Heart right ventricle (tissue), 16 donors: ENCODE results near the gene RGL2. TPM values are rescaled to one million over a fixed set of nuclear protein-coding genes. Genes with fewer than 3 reads are reported as not detected.
"Not testable (repeated sequence)": the region's sequence is repeated elsewhere in the genome, so short reads cannot be mapped to it uniquely, and the experiment has no call there.

ENCODE experiments used
- ATAC-seq, 8 donors: fragments of 200-7000 bp; cut with Tn5 transposase; one replicate each; pipeline ENCODE4 v1.9.1; 2020; ENCODE audit warnings: mild to moderate bottlenecking in 8 of 8, moderate library complexity in 8 of 8, moderate number of reproducible peaks in 1 of 8
- DNase-seq, 2 donors: peaks; one replicate each; pipeline ENCODE4 v3.0.0-alpha.2; 2020
- H3K27ac ChIP-seq, 10 donors: fragments of 200-600 bp; sonication (generic) in 2 of 10; one replicate each; pipeline versions ENCODE4 v1.5.0 to v1.8.0; 2020 to 2022; ENCODE audit warnings: mild to moderate bottlenecking in 3 of 10
- H3K27me3 ChIP-seq, 7 donors: fragments of 200-600 bp; one replicate each; pipeline ENCODE4 v1.8.0; 2021 to 2022; ENCODE audit warnings: mild to moderate bottlenecking in 2 of 7
- H3K36me3 ChIP-seq, 9 donors: fragments of 200-600 bp; sonication (generic) in 1 of 9; one replicate each; pipeline versions ENCODE4 v1.5.0 to v1.8.0; 2020 to 2022; ENCODE audit warnings: mild to moderate bottlenecking in 2 of 9
- H3K4me1 ChIP-seq, 9 donors: fragments of 200-600 bp; sonication (generic) in 1 of 9; one replicate each; pipeline versions ENCODE4 v1.5.0 to v1.8.0; 2020 to 2022; ENCODE audit warnings: mild to moderate bottlenecking in 4 of 9
- H3K4me3 ChIP-seq, 10 donors: fragments of 200-600 bp; sonication (generic) in 2 of 10; one replicate each; pipeline versions ENCODE4 v1.5.0 to v1.8.0; 2020 to 2022; ENCODE audit warnings: mild to moderate bottlenecking in 7 of 10, moderate library complexity in 2 of 10
- H3K9me3 ChIP-seq, 11 donors: fragments of 200-600 bp in 10 of 11; sonication (generic) in 2 of 11; one replicate each; pipeline versions ENCODE4 v1.5.0 to v1.8.0; 2013 to 2022; ENCODE audit warnings: mild to moderate bottlenecking in 2 of 11, control low read depth in 1 of 11, moderate library complexity in 1 of 11
- CTCF ChIP-seq, 9 donors: fragments of 200-600 bp; sonication (generic) in 2 of 9; IDR thresholded peaks; one replicate each; pipeline versions ENCODE4 v1.5.0 to v1.8.0; 2021 to 2022; ENCODE audit warnings: antibody characterized with exemption in 9 of 9, mild to moderate bottlenecking in 5 of 9, moderate library complexity in 1 of 9
- WGBS, 2 donors: extraction: QIAGEN DNeasy Blood & Tissue Kit; methylation state at CpG; one replicate each; pipeline ENCODE4 v1.1.7; 2013; ENCODE audit warnings: inconsistent platforms in 1 of 2; 5-methylcytosine and 5-hydroxymethylcytosine counted together
- intact Hi-C, 10 donors: fragments of 100-400 bp; cut with DNase I; formaldehyde crosslinking; loops; one replicate each; pipeline versions ENCODE4 v1.11.1 to v1.14.2; 2022
- long read RNA-seq, 3 donors: library from polyadenylated mRNA; unstranded; transcript quantifications; one replicate each; pipeline ENCODE4 v2.0.0, GENCODE V29; 2020 to 2021
- polyA plus RNA-seq, 2 donors: library from polyadenylated mRNA; stranded (reverse); fragments of 200-250 nt; gene quantifications; one replicate each; pipeline ENCODE4 v1.2.3, GENCODE V29; 2013
- total RNA-seq, 10 donors: library from RNA; stranded (reverse); fragmentation: NEBNext Ultra II Directional in 3 of 10; extraction: Animal tissue kit (Norgen Biotek cat#: 25700) in 3 of 10; gene quantifications; one replicate each; pipeline versions ENCODE4 v1.2.1 to v1.2.4, GENCODE V29; 2021 to 2023
- donor health status: Arrhythmogenic right ventricular cardiomyopathy.
- donor health status: ischemic (EF 13 %, LVEDD 7.1; RV severe dilation, severe dysfunction).
- donor health status: healthy with polysubstance abuse.
- donor health status: DM: no; HTN: yes; CAD: no.
- donor health status: DM: no; HTN: no; CAD: no.
- donor health status: ischemic (EF 25% LVEDD 6.9; RV normal size, moderate dysfunction).
- donor health status: ischemic (EF 25% LVEDD 5.7; RV mildly dilated, moderate dysfunction).
- donor health status: healthy.
- donor health status: DM: yes; HTN: yes; CAD: no.
- donor health status: Ischemic cardiomyopathy.
- donor health status: ischemic (EF 35%, LVEDD 5.7; RV mildly dilated, moderate dysfunction).
- donor health status: nonischemic (EF 11% LVEDD 7.7; RV severe dilation, severe dysfunction).
- donor health status: DM: yes; HTN: yes; CAD: no.
- donor health status: PGD.
- donor health status: ischemic (EF 29% LVEDD 5.4; RV normal size, mild dysfunction).
- donor health status: nonischemic (EF 23%, LVEDD 6.1; RV moderate dilation, normal function).

Gene RGL2, protein sequence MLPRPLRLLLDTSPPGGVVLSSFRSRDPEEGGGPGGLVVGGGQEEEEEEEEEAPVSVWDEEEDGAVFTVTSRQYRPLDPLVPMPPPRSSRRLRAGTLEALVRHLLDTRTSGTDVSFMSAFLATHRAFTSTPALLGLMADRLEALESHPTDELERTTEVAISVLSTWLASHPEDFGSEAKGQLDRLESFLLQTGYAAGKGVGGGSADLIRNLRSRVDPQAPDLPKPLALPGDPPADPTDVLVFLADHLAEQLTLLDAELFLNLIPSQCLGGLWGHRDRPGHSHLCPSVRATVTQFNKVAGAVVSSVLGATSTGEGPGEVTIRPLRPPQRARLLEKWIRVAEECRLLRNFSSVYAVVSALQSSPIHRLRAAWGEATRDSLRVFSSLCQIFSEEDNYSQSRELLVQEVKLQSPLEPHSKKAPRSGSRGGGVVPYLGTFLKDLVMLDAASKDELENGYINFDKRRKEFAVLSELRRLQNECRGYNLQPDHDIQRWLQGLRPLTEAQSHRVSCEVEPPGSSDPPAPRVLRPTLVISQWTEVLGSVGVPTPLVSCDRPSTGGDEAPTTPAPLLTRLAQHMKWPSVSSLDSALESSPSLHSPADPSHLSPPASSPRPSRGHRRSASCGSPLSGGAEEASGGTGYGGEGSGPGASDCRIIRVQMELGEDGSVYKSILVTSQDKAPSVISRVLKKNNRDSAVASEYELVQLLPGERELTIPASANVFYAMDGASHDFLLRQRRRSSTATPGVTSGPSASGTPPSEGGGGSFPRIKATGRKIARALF
- total RNA-seq = 10 to 100 TPM; 40.7 to 79.8 (median 50.4) TPM
- polyA plus RNA-seq = 10 to 100 TPM; 51.8 to 68.4 TPM
- long read RNA-seq, donor 1, transcript RGL2-247 (18 exons, 3,278 nt) = major isoform, 106 of 254 reads
- long read RNA-seq, donor 1, transcript RGL2-238 (17 exons, 2,687 nt) = minor isoform, 10 of 254 reads
- long read RNA-seq, donor 1, partial matches to known transcripts = 78 of 254 reads
- long read RNA-seq, donor 1, other reads (novel, unspliced or antisense) = 60 of 254 reads
- long read RNA-seq, donor 2, transcript RGL2-247 (18 exons, 3,278 nt) = major isoform, 106 of 228 reads
- long read RNA-seq, donor 2, transcript RGL2-238 (17 exons, 2,687 nt) = minor isoform, 10 of 228 reads
- long read RNA-seq, donor 2, partial matches to known transcripts = 64 of 228 reads
- long read RNA-seq, donor 2, other reads (novel, unspliced or antisense) = 47 of 228 reads
- long read RNA-seq, donor 3, transcript RGL2-247 (18 exons, 3,278 nt) = major isoform, 43 of 143 reads
- long read RNA-seq, donor 3, partial matches to known transcripts = 55 of 143 reads
- long read RNA-seq, donor 3, other reads (novel, unspliced or antisense) = 42 of 143 reads

GRCh38 chr6:33298773-33299236 is at the start of gene RGL2:
Gene RGL2, minus strand, starts transcription at chr6:33298942. Its CDS starts 332 bp downstream, at chr6:33298610.
- intact Hi-C loops = loop anchor here in 5 of 10 donors (1.0 to 2.0 kb wide), 4 partner anchors 14 to 50 kb away; partner anchors contain the start of genes ZBTB22 (in 2 of the 5) and VPS52 (in 1 of the 5)
- DNase-seq (peak; percentile 90 to 94), ATAC-seq (peak; percentile 72 to 91 (median 86))
- H3K27me3 ChIP-seq = no peaks in the 10 kb centered on the region
- peaks cover 11 to 41% (median 37%) of the 10 kb centered on the region in 9 donors for H3K4me1 ChIP-seq
- no peak for TF ChIP-seq CTCF (IDR thresholded peaks at IDR 0.05)
- no peaks in the 10 kb centered on the region for H3K9me3 ChIP-seq
- peaks cover 0 to 65% (median 18%) of the 10 kb centered on the region in 9 donors for H3K36me3 ChIP-seq
- peak within 1 kb of the TSS; percentile 65 to 97 (median 80) for H3K4me3 ChIP-seq
- H3K27ac ChIP-seq = peak within 1 kb of the TSS; percentile 85 to 99 (median 98)
- 0% methylated on average over 22 to 34 of the region's 34 CpGs for WGBS, 2 donors

DNA sequence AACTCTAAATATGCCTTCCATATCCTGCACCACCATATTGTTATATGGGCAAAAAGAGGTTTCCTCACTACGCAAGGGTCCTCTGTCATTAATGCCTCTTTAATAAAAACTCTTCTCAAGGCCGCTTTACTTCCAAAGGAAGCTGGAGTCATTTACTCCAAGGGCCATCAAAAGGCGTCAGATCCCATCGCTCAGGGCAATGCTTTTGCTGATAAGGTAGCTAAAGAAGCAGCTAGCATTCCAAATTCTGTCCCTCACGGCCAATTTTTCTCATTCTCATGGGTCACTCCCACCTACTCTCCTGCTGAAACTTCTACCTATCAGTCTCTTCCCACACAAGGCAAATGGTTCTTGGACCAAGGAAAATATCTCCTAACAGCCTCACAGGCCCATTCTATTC is 49.1 kb upstream of the RGL2 start:
- 79 to 84% methylated on average over 5 of the region's 5 CpGs for WGBS, 2 donors
- H3K27me3 ChIP-seq = no peaks in the 10 kb centered on the region
- H3K4me1 ChIP-seq = peaks cover 0 to 12% (median 0%) of the 10 kb centered on the region in 9 donors
- no peak overlapping the region for H3K4me3 ChIP-seq
- ATAC-seq (no peak), DNase-seq (no peak)
- TF ChIP-seq CTCF (IDR thresholded peaks at IDR 0.05) = no peak
- H3K9me3 ChIP-seq = no peaks in the 10 kb centered on the region
- H3K27ac ChIP-seq = no peak overlapping the region
- no peaks in the 10 kb centered on the region for H3K36me3 ChIP-seq
- intact Hi-C loops = no loop called here

GRCh38 chr6:33346972-33347371 is 48.2 kb upstream of the RGL2 start:
- DNase-seq, H3K9me3 ChIP-seq, H3K27ac ChIP-seq, intact Hi-C loops, H3K27me3 ChIP-seq, H3K4me3 ChIP-seq, ATAC-seq, H3K36me3 ChIP-seq: not testable (repeated sequence)
- 82 to 92% methylated on average over 5 of the region's 5 CpGs for WGBS, 2 donors
- peaks cover 0 to 12% (median 0%) of the 10 kb centered on the region in 9 donors for H3K4me1 ChIP-seq
